GM19328 (cell line): ENCODE results near the gene TAF11.
"Not testable (repeated sequence)": the region's sequence is repeated elsewhere in the genome, so short reads cannot be mapped to it uniquely, and the experiment has no call there.

Source experiments
- ATAC-seq: cut with Tn5 transposase; IDR thresholded peaks from one replicate; pipeline ENCODE4 v1.9.1; 2021; ENCODE audit warnings: mild to moderate bottlenecking, moderate library complexity; ENCODE audit not compliant: unreplicated experiment

The TAF11 gene

GRCh38 chr6:34867484-34867883, 20.4 kb downstream of the TAF11 start:
- no peak for ATAC-seq

- no peak for ATAC-seq
These were observed 21.3 kb downstream of the TAF11 start for GRCh38 chr6:34866509-34866908.

GRCh38 chr6:34865107-34865506, 22.7 kb downstream of the TAF11 start:
- ATAC-seq: no peak

- no peak for ATAC-seq
These were observed 23.8 kb downstream of the TAF11 start for GRCh38 chr6:34864007-34864406.

DNA sequence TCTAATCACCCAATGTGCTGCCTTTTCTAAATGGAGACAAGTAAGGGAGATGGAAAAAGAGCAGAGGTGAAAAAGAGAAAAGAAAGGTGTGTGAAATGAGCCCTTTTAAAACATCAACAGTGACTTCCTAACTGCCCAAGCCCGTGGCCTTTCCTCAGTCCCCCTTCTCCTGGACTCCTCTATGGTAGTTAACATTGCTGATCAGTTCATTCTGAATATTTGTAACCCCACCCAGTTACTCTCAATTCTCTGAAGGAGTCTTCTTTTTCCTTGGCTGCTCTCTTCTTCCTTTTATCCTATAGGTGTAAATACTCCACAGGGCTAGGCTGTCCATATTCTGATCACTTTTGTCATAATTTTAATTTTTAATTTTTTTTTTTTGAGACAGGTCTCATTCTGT, 27.1 kb downstream of the TAF11 start:
- ATAC-seq: no peak

- no peak for ATAC-seq
These were observed 27.9 kb downstream of the TAF11 start for GRCh38 chr6:34859951-34860350.

GRCh38 chr6:34858681-34859080, 29.2 kb downstream of the TAF11 start:
- no peak for ATAC-seq

GRCh38 chr6:34855463-34855862, 32.4 kb downstream of the TAF11 start:
- no peak for ATAC-seq

- ATAC-seq: no peak
These were observed 35.3 kb downstream of the TAF11 start for GRCh38 chr6:34852406-34853085.

DNA sequence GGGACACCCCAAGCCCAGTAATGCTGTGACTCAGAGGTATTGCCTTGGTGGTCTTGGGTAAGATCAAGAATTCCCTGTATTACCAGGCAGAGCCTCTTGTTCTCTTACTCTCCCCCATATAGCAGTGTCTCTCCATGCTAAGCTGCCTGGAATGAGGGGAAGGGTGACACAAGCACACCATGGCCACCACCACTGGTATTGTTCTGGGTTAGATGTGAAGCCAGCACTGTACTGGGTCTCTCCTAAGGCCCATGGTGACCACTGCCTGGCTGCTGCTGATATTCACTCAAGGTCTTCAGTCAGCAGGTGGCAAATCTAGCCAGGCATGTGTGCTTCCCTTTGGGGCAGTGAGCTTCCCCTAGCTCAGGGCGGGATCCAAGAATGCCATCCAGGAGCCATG, 36.5 kb downstream of the TAF11 start:
- no peak for ATAC-seq

- ATAC-seq: not testable (repeated sequence)
These were observed 38.8 kb downstream of the TAF11 start for GRCh38 chr6:34849066-34849465.

DNA sequence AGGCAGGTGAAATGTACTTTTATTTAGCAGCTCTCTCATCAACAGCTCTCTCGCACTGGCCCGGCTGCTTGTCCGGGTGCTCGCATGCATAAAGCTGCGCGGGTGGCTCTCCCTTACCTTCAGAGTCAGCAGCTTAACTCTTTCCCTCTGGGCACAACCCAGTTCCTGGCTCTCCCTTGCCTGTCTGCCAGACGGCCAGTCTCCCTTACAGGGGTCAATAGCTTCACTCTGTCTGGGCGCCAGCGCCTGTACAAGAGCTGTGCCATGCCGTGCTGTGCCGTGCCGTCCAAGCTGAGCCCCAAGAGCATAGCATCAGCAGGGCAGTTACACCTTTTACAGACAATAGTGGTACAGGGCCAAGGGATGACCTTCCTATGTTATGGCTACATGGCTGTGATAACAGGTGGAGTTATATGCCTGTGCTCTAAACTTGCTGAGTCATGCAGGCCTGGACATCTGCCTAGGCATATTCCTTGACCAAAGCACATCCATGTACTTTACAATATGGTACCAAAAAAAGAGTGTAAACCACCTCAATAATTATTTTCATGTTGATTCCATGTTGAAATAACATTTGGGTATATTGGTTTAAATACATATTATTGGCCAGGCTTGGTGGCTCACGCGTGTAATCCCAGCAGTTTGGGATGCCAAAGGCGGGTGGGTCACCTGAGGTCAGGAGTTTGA, 48.0 kb downstream of the TAF11 start:
- ATAC-seq: no peak

- no peak for ATAC-seq
These were observed 50.3 kb downstream of the TAF11 start for GRCh38 chr6:34837528-34837927.

- ATAC-seq: no peak
These were observed 51.4 kb downstream of the TAF11 start for GRCh38 chr6:34836451-34836850.

DNA sequence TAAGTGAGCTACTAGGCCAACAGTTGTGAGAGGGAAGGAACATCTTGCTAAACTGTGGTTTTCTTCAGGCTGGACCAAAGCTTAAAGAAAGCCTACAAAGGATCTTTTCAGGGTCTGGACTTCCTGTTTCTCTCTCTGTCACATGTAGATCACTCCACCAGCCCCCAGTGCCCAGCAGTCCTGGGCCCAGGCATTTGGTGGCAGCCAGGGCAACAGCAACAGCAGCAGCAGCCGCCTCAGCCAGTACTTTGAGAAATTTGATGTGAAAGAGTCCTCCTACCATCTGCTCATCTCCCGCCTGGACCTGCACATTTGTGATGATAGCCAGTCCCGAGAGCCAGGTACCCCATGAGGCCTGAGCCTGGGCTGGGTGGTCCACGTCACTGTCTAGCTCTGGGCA, 51.8 kb downstream of the TAF11 start:
- ATAC-seq: no peak

GRCh38 chr6:34834789-34835518, 52.9 kb downstream of the TAF11 start:
- no peak for ATAC-seq

- no peak for ATAC-seq
These were observed 54.9 kb downstream of the TAF11 start for GRCh38 chr6:34832942-34833341.

GRCh38 chr6:34829137-34829536, 58.7 kb downstream of the TAF11 start:
- ATAC-seq: no peak
